Measurements from ENCODE around the gene SPSB4. TPM values are rescaled to one million over a fixed set of nuclear protein-coding genes. Genes with fewer than 3 reads are reported as not detected.

Gene SPSB4
- total RNA-seq, 4 donors from 2014 or later: 0.17 to 1.1 (median 0.35) TPM

DNA sequence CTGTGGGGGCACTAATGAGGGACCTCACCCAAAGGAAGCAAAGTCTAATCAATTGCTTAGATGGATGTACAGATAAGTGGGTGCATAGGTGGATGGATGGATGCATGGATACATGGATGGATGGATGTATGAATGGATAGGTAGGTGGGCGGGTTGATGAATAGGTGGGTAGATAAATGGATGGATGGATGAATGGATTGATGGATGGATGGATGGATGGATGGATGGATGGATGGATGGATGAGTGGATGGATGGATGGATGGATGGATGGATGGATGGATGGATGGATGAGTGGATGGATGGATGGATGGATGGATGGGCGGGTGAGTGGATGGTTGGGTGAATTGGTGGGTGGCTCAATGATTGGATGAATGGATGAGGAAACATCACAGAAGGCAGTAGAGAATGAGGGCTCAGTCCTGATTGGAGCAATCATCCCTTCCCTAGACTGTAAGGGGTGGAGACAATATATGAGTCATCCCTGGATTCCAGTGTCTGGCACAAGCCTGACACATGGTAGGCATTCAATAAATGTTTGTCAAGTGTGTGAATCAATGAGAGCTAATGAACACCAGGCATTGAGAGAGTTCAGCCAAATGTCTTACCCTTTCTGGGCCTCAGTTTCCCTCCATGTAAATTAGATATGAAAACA lies 140.1 kb downstream of the SPSB4 start:
- TF ChIP-seq, protein P1, sequence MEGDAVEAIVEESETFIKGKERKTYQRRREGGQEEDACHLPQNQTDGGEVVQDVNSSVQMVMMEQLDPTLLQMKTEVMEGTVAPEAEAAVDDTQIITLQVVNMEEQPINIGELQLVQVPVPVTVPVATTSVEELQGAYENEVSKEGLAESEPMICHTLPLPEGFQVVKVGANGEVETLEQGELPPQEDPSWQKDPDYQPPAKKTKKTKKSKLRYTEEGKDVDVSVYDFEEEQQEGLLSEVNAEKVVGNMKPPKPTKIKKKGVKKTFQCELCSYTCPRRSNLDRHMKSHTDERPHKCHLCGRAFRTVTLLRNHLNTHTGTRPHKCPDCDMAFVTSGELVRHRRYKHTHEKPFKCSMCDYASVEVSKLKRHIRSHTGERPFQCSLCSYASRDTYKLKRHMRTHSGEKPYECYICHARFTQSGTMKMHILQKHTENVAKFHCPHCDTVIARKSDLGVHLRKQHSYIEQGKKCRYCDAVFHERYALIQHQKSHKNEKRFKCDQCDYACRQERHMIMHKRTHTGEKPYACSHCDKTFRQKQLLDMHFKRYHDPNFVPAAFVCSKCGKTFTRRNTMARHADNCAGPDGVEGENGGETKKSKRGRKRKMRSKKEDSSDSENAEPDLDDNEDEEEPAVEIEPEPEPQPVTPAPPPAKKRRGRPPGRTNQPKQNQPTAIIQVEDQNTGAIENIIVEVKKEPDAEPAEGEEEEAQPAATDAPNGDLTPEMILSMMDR (IDR thresholded peaks at IDR 0.05; ENCODE audit: low read depth): no peak

DNA sequence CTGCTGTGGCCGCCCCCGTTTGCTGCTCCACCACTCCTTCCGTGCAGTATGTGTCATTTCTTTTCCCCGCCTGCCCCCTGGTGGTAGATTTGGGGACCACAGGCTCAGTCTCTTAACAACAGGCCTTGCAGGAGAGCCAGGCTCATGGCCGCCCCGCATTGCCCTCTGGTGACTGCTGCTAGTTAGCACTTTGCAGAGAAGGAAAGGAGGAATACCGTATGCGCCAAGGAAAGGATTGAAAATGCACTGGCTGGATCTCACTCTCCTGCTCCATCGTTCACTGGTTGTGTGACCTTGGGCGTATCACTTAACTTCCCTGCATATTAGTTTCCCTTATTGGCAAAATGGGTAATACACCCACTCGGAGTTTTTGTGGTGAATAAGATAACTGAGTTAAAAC lies 141.2 kb downstream of the SPSB4 start:
- TF ChIP-seq, protein P1 (IDR thresholded peaks at IDR 0.05; ENCODE audit: low read depth): no peak

DNA sequence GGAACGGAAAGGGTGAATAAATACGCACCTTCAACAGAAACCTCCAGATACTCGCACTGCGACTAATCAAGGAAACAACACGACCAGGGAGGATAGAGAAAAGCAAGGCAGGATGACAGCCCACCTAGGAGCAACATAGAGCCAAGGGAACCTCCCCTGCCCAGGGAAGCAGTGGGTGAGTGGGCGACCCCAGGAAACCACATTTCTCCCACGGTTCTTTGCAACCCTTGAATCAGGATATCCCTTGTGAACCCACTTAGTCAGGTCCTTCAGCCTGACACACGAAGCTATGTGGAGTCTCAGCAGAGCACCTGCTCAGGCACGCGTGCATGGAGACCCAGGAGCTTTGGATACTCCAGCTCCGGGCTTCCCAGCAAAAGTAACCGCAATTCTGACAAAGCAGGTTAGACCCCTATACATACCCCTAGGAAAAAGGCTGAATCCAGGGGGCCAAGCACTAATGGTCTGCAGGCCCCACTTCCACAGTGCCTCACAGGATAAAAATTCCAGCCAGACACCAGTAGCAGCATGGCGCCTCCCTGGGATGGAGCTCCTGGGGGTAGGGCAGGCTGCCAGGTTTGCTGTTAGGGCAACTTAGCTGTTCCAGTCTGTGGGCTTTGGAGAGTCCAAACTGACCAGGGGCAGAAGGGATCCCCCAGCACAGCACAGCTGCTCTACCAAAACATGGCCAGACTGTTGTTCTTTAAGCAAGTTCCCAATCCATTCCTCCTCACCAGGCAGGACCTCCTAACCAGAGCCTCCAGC lies 142.1 kb downstream of the SPSB4 start:
- TF ChIP-seq, protein P1 (IDR thresholded peaks at IDR 0.05; ENCODE audit: low read depth): no peak

Other genes with a start within 250 kb of the SPSB4 start
- gene SLC25A36, start 109.5 kb upstream of the SPSB4 start, total RNA-seq: 10 to 100 TPM; 78.7 to 95.3 (median 81.7) TPM
- 10 to 100 TPM in 2 of 4 donors, 1 to 10 TPM in 2; 5.4 to 12.8 (median 9.6) TPM for gene PXYLP1, start 180.5 kb downstream of the SPSB4 start, total RNA-seq

Data from subcutaneous adipose tissue (tissue), 4 donors.